ENCODE measurements around the gene KCNG1. TPM values are rescaled to one million over a fixed set of nuclear protein-coding genes. Genes with fewer than 3 reads are reported as not detected.

The KCNG1 gene
- total RNA-seq, 1 donor from 2014 or later: 13.0 TPM

GRCh38 chr20:51003753-51004152 lies 19.2 kb downstream of the KCNG1 start:
- no peak overlapping the region for H3K27ac Mint-ChIP-seq (ENCODE audit: unreplicated experiment)
- H3K27me3 Mint-ChIP-seq (ENCODE audit: low read depth): peaks cover 3% of the 10 kb centered on the region
- H3K4me1 Mint-ChIP-seq (ENCODE audit: low read depth): no peaks in the 10 kb centered on the region
- no peak for TF ChIP-seq CTCF (IDR thresholded peaks at IDR 0.05)
- H3K9me3 Mint-ChIP-seq (ENCODE audit: low read depth): no peaks in the 10 kb centered on the region
- peak; percentile 82 for DNase-seq (ENCODE audit: low spot score)
- peaks cover 6% of the 10 kb centered on the region for H3K36me3 Mint-ChIP-seq (ENCODE audit: low read depth)
- no peak overlapping the region for H3K4me3 Mint-ChIP-seq (ENCODE audit: unreplicated experiment)

- no peak overlapping the region for H3K27ac Mint-ChIP-seq (ENCODE audit: unreplicated experiment)
- no peaks in the 10 kb centered on the region for H3K9me3 Mint-ChIP-seq (ENCODE audit: low read depth)
- no peak for TF ChIP-seq CTCF (IDR thresholded peaks at IDR 0.05)
- peaks cover 3% of the 10 kb centered on the region for H3K27me3 Mint-ChIP-seq (ENCODE audit: low read depth)
- H3K4me3 Mint-ChIP-seq (ENCODE audit: unreplicated experiment): no peak overlapping the region
- H3K36me3 Mint-ChIP-seq (ENCODE audit: low read depth): peaks cover 6% of the 10 kb centered on the region
- DNase-seq (ENCODE audit: low spot score): peak; percentile 46
- no peaks in the 10 kb centered on the region for H3K4me1 Mint-ChIP-seq (ENCODE audit: low read depth)
These were observed 20.3 kb downstream of the KCNG1 start for GRCh38 chr20:51002633-51003032.

GRCh38 chr20:51001430-51002265 lies 21.3 kb downstream of the KCNG1 start:
- no peak for TF ChIP-seq CTCF (IDR thresholded peaks at IDR 0.05)
- no peak for DNase-seq (ENCODE audit: low spot score)
- Mint-ChIP-seq H3K27me3 (ENCODE audit: low read depth) (peaks cover 3% of the 10 kb centered on the region), H3K36me3 (ENCODE audit: low read depth) (peaks cover 6% of the 10 kb centered on the region), H3K4me3 (ENCODE audit: unreplicated experiment) (no peak overlapping the region), H3K9me3 (ENCODE audit: low read depth) (no peaks in the 10 kb centered on the region), H3K27ac (ENCODE audit: unreplicated experiment) (no peak overlapping the region), H3K4me1 (ENCODE audit: low read depth) (peaks cover 3% of the 10 kb centered on the region)

- peaks cover 3% of the 10 kb centered on the region for H3K4me1 Mint-ChIP-seq (ENCODE audit: low read depth)
- no peak for DNase-seq (ENCODE audit: low spot score)
- TF ChIP-seq CTCF (IDR thresholded peaks at IDR 0.05): no peak
These were observed 23.6 kb downstream of the KCNG1 start for GRCh38 chr20:50999355-50999754.

GRCh38 chr20:50996901-50997865 lies 25.7 kb downstream of the KCNG1 start:
- no peak overlapping the region for H3K4me3 Mint-ChIP-seq (ENCODE audit: unreplicated experiment)
- no peaks in the 10 kb centered on the region for H3K9me3 Mint-ChIP-seq (ENCODE audit: low read depth)
- H3K27me3 Mint-ChIP-seq (ENCODE audit: low read depth): peaks cover 6% of the 10 kb centered on the region
- TF ChIP-seq CTCF (IDR thresholded peaks at IDR 0.05): no peak
- no peaks in the 10 kb centered on the region for H3K36me3 Mint-ChIP-seq (ENCODE audit: low read depth)
- peaks cover 12% of the 10 kb centered on the region for H3K4me1 Mint-ChIP-seq (ENCODE audit: low read depth)
- no peak for DNase-seq (ENCODE audit: low spot score)
- no peak overlapping the region for H3K27ac Mint-ChIP-seq (ENCODE audit: unreplicated experiment)

More at GRCh38 chr20:50999355-50999754, 23.6 kb downstream of the KCNG1 start:
- Mint-ChIP-seq H3K27me3 (ENCODE audit: low read depth) (peaks cover 6% of the 10 kb centered on the region), H3K9me3 (ENCODE audit: low read depth) (no peaks in the 10 kb centered on the region), H3K27ac (ENCODE audit: unreplicated experiment) (no peak overlapping the region), H3K4me3 (ENCODE audit: unreplicated experiment) (no peak overlapping the region), H3K36me3 (ENCODE audit: low read depth) (peaks cover 2% of the 10 kb centered on the region)
